Uterus (tissue), 4 donors: ENCODE measurements around the gene MGAT4A. TPM values are rescaled to one million over a fixed set of nuclear protein-coding genes. Genes with fewer than 3 reads are reported as not detected.

Experiments
- DNase-seq, 2 donors: peaks; one replicate each; pipeline ENCODE4 v3.0.0-alpha.2; 2019 to 2020
- H3K27ac ChIP-seq, 2 donors: fragments of 200-600 bp; sonication (generic); 1 replicate in 1 of 2; 2 replicates in 1 of 2; pipeline ENCODE4 v1.5.1; 2016 to 2018
- H3K27me3 ChIP-seq, 2 donors: fragments of 200-600 bp; sonication (generic); one replicate each; pipeline ENCODE4 v1.5.1; 2018 to 2019; ENCODE audit warnings: control low read depth in 1 of 2
- H3K36me3 ChIP-seq, 2 donors: fragments of 200-600 bp; sonication (generic); one replicate each; pipeline ENCODE4 v1.5.1; 2019; ENCODE audit warnings: control low read depth in 1 of 2
- H3K4me1 ChIP-seq, 2 donors: fragments of 200-600 bp; sonication (generic); one replicate each; pipeline ENCODE4 v1.5.1; 2018 to 2019; ENCODE audit warnings: control low read depth in 1 of 2
- H3K4me3 ChIP-seq, 2 donors: fragments of 200-600 bp; sonication (generic); 1 replicate in 1 of 2; 2 replicates in 1 of 2; pipeline ENCODE4 v1.5.1; 2018 to 2019; ENCODE audit warnings: mild to moderate bottlenecking in 1 of 2
- H3K9me3 ChIP-seq, 2 donors: fragments of 200-600 bp; sonication (generic); one replicate each; pipeline ENCODE4 v1.5.1; 2019; ENCODE audit warnings: control low read depth in 1 of 2
- CTCF ChIP-seq, 4 experiments: fragments of 200-600 bp in 2 of 4; fragments of 450-650 bp in 2 of 4; sonication (generic) in 2 of 4; IDR thresholded peaks; one replicate each; pipeline ENCODE4 v1.5.1; 2016 to 2019; ENCODE audit warnings: antibody characterized with exemption in 4 of 4, mild to moderate bottlenecking in 2 of 4, moderate library complexity in 1 of 4
- POLR2A ChIP-seq, 2 donors: fragments of 450-650 bp; IDR thresholded peaks; one replicate each; pipeline ENCODE4 v1.6.1; 2016; ENCODE audit warnings: antibody characterized with exemption in 2 of 2, mild to moderate bottlenecking in 1 of 2, moderate library complexity in 1 of 2
- intact Hi-C: fragments of 100-400 bp; cut with DNase I; formaldehyde crosslinking; loops from one replicate; pipeline ENCODE4 v1.15.1; 2023; ENCODE audit warnings: low total_unique reads
- total RNA-seq, 4 donors: library from RNA; depleted of rRNA in 3 of 4; stranded (reverse); fragments of >200 nt in 3 of 4; gene quantifications; one replicate each; pipeline versions ENCODE4 v1.1.0 to v1.2.4, GENCODE V29; 2014 to 2023
- donor health status: DM: yes; HTN: yes; CAD: no.

MGAT4A gene
- total RNA-seq, 4 donors from 2014 or later: 25.9 to 107 (median 52.9) TPM

DNA sequence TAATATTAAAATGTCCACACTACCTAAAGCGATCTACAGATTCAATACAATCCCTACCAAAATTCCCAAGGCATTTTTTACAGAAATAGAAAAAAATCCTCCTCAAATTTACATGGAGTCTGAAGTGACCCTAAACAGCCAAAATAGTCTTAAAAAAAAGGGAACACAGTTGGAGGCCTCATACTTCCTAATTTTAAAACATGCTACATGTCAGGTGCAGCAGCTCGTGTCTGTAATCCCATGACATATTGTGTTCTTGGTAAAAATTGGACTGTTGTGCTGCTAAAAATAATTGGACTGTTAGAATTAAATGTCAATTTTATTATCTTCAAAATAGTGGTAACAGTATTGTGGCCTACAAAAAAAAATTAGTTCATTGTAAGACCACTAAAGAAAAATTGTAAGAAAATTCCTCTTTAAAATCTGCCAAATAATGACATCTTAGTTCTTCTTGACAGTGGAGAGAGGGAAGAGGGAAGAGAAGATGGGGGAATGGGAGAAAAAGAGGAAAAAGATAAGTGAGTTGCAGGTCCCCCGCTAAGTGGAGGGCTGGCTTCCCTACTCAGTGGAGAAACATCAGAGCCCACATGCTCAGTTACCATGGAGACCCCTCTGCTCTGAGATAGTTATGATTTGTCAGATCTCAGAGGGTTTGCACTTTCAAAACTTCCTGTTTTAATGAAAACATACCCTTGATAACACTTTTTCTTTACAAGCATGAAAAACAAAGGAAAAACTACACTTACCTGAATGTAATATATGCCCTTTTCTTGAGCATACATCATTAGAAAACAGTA lies 76.0 kb downstream of the MGAT4A start:
- H3K9me3 ChIP-seq: no peaks in the 10 kb centered on the region
- intact Hi-C loops: no loop called here
- no peak overlapping the region for H3K27ac ChIP-seq
- no peak overlapping the region for H3K4me3 ChIP-seq
- H3K36me3 ChIP-seq: no peaks in the 10 kb centered on the region
- H3K27me3 ChIP-seq: no peaks in the 10 kb centered on the region
- H3K4me1 ChIP-seq: no peaks in the 10 kb centered on the region
- TF ChIP-seq POLR2A (IDR thresholded peaks at IDR 0.05): no peak
- DNase-seq: no peak

DNA sequence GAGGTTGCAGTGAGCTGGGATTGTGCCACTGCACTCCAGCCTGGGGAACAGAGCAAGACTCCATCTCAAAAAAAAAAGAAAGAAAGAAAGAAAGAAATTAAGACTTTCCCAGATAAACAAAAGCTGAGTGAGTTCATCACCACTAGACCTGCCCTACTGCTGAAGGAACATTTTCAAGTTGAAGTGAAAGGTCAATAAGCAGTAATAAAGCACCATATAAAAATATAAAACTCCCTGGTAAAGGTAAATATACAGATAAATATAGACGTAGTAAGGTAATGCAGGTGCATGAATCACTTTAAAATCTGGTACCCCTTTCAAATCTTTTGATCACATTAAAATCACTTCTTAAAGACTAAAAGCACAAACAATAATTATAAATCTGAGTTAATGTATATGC lies 79.9 kb downstream of the MGAT4A start:
- Histone ChIP-seq H3K9me3 (no peaks in the 10 kb centered on the region), H3K27me3 (no peaks in the 10 kb centered on the region), H3K27ac (no peak overlapping the region), H3K36me3 (no peaks in the 10 kb centered on the region), H3K4me1 (no peaks in the 10 kb centered on the region), H3K4me3 (no peak overlapping the region)
- no peak for TF ChIP-seq POLR2A (IDR thresholded peaks at IDR 0.05)
- no peak for TF ChIP-seq CTCF (IDR thresholded peaks at IDR 0.05)
- intact Hi-C loops: no loop called here
- no peak for DNase-seq

- no peak for DNase-seq
- no peak for TF ChIP-seq CTCF (IDR thresholded peaks at IDR 0.05)
- no peak for TF ChIP-seq POLR2A (IDR thresholded peaks at IDR 0.05)
- Histone ChIP-seq H3K4me3 (no peak overlapping the region), H3K27me3 (no peaks in the 10 kb centered on the region), H3K4me1 (no peaks in the 10 kb centered on the region), H3K9me3 (no peaks in the 10 kb centered on the region), H3K36me3 (no peaks in the 10 kb centered on the region), H3K27ac (no peak overlapping the region)
- intact Hi-C loops: no loop called here
Observed at GRCh38 chr2:98649992-98650375, 80.9 kb downstream of the MGAT4A start.

DNA sequence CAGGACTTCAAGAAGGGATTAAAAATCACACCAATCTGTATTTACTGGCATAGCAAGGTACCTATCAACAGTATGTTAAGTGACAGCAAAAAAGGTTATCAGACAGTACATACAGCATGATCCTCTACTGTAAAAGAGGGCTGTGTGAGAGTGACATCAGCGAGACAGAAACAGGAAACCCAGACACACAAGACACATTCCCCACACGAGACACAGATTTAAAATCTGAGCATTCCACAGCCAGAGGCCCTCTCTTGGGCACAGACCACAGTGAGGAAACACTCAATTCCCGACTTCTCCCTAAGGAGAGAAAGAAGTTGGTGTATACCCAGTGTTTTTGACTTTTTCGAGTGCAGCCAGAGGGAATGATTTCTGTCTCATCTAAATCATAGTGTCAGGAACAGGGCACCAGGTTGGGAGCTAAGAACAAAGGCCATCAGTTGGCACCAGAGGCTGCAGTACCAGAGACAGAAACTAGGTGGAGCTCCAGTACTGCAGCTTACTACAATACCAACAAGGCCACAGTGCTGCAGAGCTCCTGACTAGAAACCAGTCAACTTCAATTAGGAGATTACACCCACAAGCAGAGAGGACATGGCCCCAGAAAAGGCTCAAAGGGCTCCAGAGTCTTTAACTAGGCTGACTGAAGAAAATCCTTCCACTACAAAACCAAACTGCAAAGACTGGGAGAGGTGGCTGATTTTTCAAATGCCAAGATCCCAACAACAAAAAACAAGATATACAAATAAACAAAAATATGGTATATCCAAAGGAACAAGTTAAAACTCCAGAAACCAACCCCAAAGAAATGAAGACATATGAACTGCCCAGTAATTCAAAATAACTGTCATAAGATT lies 81.6 kb downstream of the MGAT4A start:
- no peak overlapping the region for H3K27ac ChIP-seq
- no peaks in the 10 kb centered on the region for H3K9me3 ChIP-seq
- TF ChIP-seq CTCF (IDR thresholded peaks at IDR 0.05) (peak; percentile 91 to 97 (median 94)), POLR2A (IDR thresholded peaks at IDR 0.05) (no peak)
- intact Hi-C loops: no loop called here
- H3K27me3 ChIP-seq: no peaks in the 10 kb centered on the region
- peak; percentile 63 to 75 for DNase-seq
- no peaks in the 10 kb centered on the region for H3K36me3 ChIP-seq
- H3K4me1 ChIP-seq: no peaks in the 10 kb centered on the region
- H3K4me3 ChIP-seq: no peak overlapping the region

DNA sequence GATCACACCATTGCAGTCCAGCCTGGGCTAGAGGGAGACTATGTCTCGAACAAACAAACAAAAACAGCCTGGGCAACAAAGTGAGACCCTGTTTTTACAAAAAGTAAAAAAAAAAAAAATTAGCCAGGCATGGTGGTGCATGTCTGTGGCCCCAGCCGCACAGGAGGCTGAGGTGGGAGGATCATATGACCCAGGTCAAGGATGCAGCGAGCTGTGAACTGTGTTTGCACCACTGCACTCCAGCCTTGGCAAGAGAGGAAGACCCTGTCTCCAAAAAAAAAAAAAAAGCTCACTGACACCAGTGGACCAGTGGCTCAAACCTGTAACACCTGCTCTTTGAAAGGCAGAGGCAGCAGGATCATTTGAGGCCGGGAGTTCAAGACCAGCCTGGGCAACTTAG lies 82.5 kb downstream of the MGAT4A start:
- H3K36me3 ChIP-seq: no peaks in the 10 kb centered on the region
- intact Hi-C loops: no loop called here
- no peaks in the 10 kb centered on the region for H3K9me3 ChIP-seq
- TF ChIP-seq CTCF (IDR thresholded peaks at IDR 0.05): no peak
- no peak for TF ChIP-seq POLR2A (IDR thresholded peaks at IDR 0.05)
- no peak overlapping the region for H3K27ac ChIP-seq
- no peaks in the 10 kb centered on the region for H3K4me1 ChIP-seq
- no peak for DNase-seq
- no peak overlapping the region for H3K4me3 ChIP-seq
- no peaks in the 10 kb centered on the region for H3K27me3 ChIP-seq
